Measurements from ENCODE around the gene BTBD1. TPM values are rescaled to one million over a fixed set of nuclear protein-coding genes. Genes with fewer than 3 reads are reported as not detected.

BTBD1 gene
- total RNA-seq, 4 donors from 2014 or later = 79.8 to 105 (median 99.4) TPM

- no peak overlapping the region for H3K27ac ChIP-seq
- peaks cover 0 to 33% (median 0%) of the 10 kb centered on the region in 3 donors for H3K36me3 ChIP-seq
- peaks cover 3 to 62% (median 14%) of the 10 kb centered on the region in 4 donors for H3K4me1 ChIP-seq
- TF ChIP-seq EP300 (IDR thresholded peaks at IDR 0.05) (no peak), POLR2A (IDR thresholded peaks at IDR 0.05) (no peak)
- TF ChIP-seq, protein P1, sequence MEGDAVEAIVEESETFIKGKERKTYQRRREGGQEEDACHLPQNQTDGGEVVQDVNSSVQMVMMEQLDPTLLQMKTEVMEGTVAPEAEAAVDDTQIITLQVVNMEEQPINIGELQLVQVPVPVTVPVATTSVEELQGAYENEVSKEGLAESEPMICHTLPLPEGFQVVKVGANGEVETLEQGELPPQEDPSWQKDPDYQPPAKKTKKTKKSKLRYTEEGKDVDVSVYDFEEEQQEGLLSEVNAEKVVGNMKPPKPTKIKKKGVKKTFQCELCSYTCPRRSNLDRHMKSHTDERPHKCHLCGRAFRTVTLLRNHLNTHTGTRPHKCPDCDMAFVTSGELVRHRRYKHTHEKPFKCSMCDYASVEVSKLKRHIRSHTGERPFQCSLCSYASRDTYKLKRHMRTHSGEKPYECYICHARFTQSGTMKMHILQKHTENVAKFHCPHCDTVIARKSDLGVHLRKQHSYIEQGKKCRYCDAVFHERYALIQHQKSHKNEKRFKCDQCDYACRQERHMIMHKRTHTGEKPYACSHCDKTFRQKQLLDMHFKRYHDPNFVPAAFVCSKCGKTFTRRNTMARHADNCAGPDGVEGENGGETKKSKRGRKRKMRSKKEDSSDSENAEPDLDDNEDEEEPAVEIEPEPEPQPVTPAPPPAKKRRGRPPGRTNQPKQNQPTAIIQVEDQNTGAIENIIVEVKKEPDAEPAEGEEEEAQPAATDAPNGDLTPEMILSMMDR (IDR thresholded peaks at IDR 0.05) = no peak
- DNase-seq (ENCODE audit: low spot score in 2 of 2) = no peak
- H3K4me3 ChIP-seq = no peak overlapping the region
- WGBS, 2 donors = 78% methylated on average over 4 of the region's 4 CpGs
- H3K9me3 ChIP-seq = no peaks in the 10 kb centered on the region
- H3K27me3 ChIP-seq = no peaks in the 10 kb centered on the region
Measured at GRCh38 chr15:83015361-83015760, 51.7 kb downstream of the BTBD1 start.

- DNase-seq (ENCODE audit: low spot score in 2 of 2) = no peak
- Histone ChIP-seq H3K4me3 (no peak overlapping the region), H3K9me3 (no peaks in the 10 kb centered on the region), H3K36me3 (peaks cover 0 to 24% (median 0%) of the 10 kb centered on the region in 3 donors), H3K27ac (no peak overlapping the region), H3K27me3 (no peaks in the 10 kb centered on the region), H3K4me1 (peaks cover 5 to 67% (median 19%) of the 10 kb centered on the region in 4 donors)
- WGBS, 2 donors = 60 to 71% methylated on average over 5 of the region's 5 CpGs
- TF ChIP-seq, protein P1 (IDR thresholded peaks at IDR 0.05) = no peak
- TF ChIP-seq POLR2A (IDR thresholded peaks at IDR 0.05) (no peak), EP300 (IDR thresholded peaks at IDR 0.05) (no peak)
Measured at GRCh38 chr15:83014205-83014653, 52.8 kb downstream of the BTBD1 start.

- H3K4me1 ChIP-seq = peaks cover 5 to 59% (median 19%) of the 10 kb centered on the region in 4 donors
- DNase-seq (ENCODE audit: low spot score in 2 of 2) = no peak
- H3K27ac ChIP-seq = no peak overlapping the region
- TF ChIP-seq, protein P1 (IDR thresholded peaks at IDR 0.05) = no peak
- TF ChIP-seq EP300 (IDR thresholded peaks at IDR 0.05) = no peak
- no peak for TF ChIP-seq POLR2A (IDR thresholded peaks at IDR 0.05)
- no peaks in the 10 kb centered on the region for H3K27me3 ChIP-seq
- no peaks in the 10 kb centered on the region for H3K9me3 ChIP-seq
- H3K4me3 ChIP-seq = no peak overlapping the region
- peaks cover 0 to 30% (median 9%) of the 10 kb centered on the region in 3 donors for H3K36me3 ChIP-seq
- 92 to 94% methylated on average over 6 of the region's 6 CpGs for WGBS, 2 donors
Measured at GRCh38 chr15:83012636-83013035, 54.4 kb downstream of the BTBD1 start.

DNA sequence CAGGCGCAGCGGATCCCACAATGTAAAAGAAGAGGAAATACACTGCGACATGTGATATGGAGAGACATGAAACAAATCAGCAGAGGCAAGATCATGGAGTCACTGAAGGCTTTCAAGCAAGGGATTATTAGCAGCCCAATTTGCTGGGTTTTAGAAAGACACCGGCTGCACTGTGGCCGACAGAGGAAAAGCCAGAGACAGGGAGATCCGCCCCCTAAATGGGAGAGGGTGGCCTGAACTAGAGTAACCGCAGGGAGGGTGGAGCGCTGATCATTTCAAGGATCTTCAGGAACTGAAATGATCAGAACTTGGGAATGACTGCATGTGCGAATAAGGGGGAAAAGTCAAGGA lies 55.0 kb downstream of the BTBD1 start:
- Histone ChIP-seq H3K4me3 (peak overlapping the region; percentile 88 to 98 (median 92)), H3K9me3 (no peaks in the 10 kb centered on the region), H3K4me1 (peaks cover 5 to 56% (median 19%) of the 10 kb centered on the region in 4 donors), H3K36me3 (peaks cover 0 to 34% (median 15%) of the 10 kb centered on the region in 3 donors), H3K27ac (peak overlapping the region; percentile 46 to 86 (median 84)), H3K27me3 (no peaks in the 10 kb centered on the region)
- WGBS, 2 donors = 40 to 77% methylated on average over 9 of the region's 9 CpGs
- TF ChIP-seq, protein P1 (IDR thresholded peaks at IDR 0.05) = no peak
- no peak for TF ChIP-seq POLR2A (IDR thresholded peaks at IDR 0.05)
- no peak for TF ChIP-seq EP300 (IDR thresholded peaks at IDR 0.05)
- DNase-seq (ENCODE audit: low spot score in 2 of 2) = no peak

GRCh38 chr15:83011271-83012075 lies 55.6 kb downstream of the BTBD1 start, which contains the start of gene C15orf40:
Gene C15orf40, minus strand, starts transcription at chr15:83011639. Its CDS starts 32 bp downstream, at chr15:83011607.
- no peaks in the 10 kb centered on the region for H3K27me3 ChIP-seq
- peaks cover 5 to 50% (median 19%) of the 10 kb centered on the region in 4 donors for H3K4me1 ChIP-seq
- 2 to 6% methylated on average over 26 to 32 of the region's 64 CpGs for WGBS, 2 donors
- H3K27ac ChIP-seq = peak within 1 kb of the TSS; percentile 46 to 86 (median 84)
- H3K36me3 ChIP-seq = peaks cover 0 to 37% (median 15%) of the 10 kb centered on the region in 3 donors
- DNase-seq (ENCODE audit: low spot score in 2 of 2) = peak; percentile 73 to 76
- H3K4me3 ChIP-seq = peak within 1 kb of the TSS; percentile 88 to 98 (median 92)
- no peaks in the 10 kb centered on the region for H3K9me3 ChIP-seq
- TF ChIP-seq, protein P1 (IDR thresholded peaks at IDR 0.05) = peak; percentile 48 to 91 (median 81)
- TF ChIP-seq EP300 (IDR thresholded peaks at IDR 0.05) (peak; percentile 45 to 93), POLR2A (IDR thresholded peaks at IDR 0.05) (peak; percentile 59 to 69)
